ENCODE measurements around the gene SCTR.
"Not testable (repeated sequence)": the region's sequence is repeated elsewhere in the genome, so short reads cannot be mapped to it uniquely, and the experiment has no call there.

SCTR gene

DNA sequence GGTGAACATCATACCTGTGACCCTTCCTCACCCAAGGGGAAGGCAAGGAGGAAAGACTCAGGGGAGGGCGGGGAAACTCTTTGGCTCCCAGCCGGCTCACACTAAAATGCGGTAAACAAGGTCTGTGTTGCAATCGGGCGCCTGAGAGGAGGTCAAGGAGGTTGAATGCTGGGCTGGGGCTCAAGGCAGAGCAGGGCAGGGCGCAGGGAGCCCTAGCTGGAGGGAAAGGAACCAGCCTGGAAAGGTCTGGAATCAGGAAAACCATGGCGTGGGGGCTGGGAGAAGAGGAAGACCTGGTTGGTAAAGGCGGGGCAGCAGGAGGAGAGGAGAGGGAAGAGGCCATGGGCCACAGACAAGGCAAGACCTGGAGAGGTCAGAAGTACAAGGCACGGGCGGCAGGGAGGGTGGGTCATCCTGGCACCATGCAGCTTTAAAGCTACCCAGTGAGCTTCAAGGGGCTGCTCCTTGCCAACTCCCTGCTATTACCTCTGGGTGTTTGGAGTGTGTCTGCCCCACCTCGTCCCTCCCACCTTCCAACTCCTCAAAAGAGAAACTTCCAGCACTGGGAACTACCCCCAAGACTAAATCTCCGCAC, 97.4 kb downstream of the SCTR start:
- no peak for DNase-seq

DNA sequence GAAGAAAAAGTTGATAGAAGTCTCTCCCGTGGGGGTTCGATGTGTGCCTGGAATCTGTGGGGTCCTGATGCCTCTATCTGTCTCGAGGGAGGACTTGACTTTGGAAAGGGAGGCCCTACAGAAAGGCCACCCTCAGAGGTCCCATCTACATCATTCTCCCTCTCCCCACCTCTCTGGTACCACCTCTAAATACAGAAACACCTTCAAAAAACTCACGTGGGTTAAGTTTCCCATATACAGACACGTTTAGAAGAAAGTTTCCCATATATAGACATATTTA, 97.9 kb downstream of the SCTR start:
- no peak for DNase-seq

DNA sequence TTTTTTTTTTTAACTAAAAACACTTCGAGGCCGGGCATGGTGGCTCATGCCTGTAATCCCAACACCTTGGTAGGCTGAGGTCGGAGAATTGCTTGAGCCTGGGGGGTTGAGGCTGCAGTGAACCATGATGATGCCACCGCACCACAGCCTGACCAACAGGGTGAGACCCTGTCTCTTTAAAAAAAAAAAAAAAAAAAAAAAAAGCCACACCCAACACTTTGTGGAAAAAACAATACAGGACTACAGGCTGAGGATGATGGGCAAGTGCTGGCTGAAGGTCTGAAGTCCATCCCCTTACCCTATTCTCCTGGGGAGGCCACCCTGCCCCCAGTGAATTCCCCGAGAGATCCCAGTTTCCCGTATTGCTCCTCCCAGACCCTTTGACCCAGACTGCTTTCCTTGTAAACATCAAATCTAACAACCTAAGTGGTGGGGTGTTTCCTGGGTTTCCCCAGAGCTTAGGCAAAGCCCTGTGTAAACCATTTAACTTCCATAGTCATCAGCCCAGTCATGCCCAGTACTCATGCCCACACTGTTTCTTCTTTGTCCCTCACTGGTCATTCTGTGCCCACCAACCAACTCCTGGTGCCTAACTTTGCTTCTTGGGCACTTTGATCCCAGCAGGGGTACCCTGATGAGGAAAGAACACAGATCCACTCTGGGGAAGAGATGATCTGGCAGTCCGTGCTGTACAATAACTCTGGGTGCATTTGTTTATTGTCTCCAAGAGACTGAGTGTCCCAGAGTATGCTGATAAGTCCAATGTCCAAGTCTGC, 98.5 kb downstream of the SCTR start:
- no peak for DNase-seq

GRCh38 chr2:119425119-119425405, 99.2 kb downstream of the SCTR start:
- DNase-seq: no peak

GRCh38 chr2:119424284-119425118, 99.8 kb downstream of the SCTR start:
- DNase-seq: no peak

- DNase-seq: no peak
Measured at GRCh38 chr2:119423811-119424210, 100.5 kb downstream of the SCTR start.

DNA sequence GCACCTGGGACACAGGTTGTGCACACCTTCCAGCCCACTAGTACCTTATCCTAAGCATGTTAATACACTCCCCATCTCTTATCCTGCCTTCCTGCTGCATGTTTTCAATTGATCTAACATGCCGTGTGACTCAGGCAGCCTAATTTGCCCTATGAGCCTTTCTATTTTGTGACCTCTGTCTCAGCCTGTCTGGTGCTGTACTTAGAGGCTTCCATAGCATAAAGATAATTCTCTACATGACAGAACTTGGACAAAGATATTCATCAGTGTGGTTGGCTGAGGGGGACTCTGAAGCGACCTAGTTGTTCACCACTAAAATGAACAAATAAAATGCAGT, 101.2 kb downstream of the SCTR start:
- no peak for DNase-seq

DNA sequence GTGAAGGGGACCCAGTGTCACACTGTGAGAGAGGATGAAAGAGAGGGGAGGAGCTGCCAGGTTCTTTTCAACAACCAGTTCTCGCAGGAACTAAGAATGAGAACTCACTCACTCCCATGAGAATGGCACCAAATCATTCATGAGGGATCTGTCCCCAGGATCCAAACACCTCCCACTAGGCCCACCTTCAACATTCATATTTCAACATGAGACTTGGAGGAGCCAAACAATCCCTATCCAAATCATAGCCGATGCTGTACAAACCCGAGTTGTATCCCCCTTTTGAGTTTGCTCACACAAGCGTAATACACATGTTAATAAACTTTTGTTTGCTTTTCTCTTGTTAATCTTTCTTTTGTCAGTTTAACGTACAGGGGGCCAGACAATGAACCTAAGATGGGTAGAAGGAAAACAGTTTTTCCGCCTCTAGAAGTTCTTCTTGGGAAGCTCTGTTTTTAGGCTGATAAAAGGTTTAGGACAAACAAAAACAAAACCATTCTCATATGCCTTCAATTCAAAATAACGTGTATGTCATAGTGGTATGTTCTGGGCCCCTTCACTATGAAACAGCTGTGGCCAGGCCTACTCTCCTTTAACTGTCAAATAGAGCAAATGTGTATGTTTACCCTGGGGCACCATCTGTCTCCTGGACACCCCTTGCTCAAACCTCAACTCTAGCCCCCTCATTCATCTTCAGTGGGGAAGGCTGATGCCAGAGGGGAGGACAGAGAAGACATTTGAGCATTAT, 101.7 kb downstream of the SCTR start:
- DNase-seq: no peak

DNA sequence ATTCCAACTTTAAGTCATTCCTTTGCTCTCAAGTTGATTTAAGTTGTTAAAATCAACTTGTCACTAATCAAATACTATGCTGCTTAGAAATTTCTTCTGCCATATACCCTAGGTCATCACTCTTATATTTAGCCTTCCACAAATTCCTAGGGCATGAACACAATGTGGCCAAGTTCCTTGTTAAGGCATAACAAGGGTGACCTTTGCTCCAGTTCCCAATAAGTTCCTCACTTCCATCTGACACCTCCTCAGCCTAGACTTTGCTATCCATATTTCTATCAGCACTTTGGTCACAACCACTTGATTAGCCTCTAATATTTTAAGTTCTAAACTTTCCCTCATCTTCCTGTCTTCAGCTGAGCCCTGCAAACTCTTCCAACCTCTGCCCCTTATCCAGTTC, 102.5 kb downstream of the SCTR start:
- no peak for DNase-seq

- no peak for DNase-seq
Measured at GRCh38 chr2:119421304-119421703, 103.0 kb downstream of the SCTR start.

DNA sequence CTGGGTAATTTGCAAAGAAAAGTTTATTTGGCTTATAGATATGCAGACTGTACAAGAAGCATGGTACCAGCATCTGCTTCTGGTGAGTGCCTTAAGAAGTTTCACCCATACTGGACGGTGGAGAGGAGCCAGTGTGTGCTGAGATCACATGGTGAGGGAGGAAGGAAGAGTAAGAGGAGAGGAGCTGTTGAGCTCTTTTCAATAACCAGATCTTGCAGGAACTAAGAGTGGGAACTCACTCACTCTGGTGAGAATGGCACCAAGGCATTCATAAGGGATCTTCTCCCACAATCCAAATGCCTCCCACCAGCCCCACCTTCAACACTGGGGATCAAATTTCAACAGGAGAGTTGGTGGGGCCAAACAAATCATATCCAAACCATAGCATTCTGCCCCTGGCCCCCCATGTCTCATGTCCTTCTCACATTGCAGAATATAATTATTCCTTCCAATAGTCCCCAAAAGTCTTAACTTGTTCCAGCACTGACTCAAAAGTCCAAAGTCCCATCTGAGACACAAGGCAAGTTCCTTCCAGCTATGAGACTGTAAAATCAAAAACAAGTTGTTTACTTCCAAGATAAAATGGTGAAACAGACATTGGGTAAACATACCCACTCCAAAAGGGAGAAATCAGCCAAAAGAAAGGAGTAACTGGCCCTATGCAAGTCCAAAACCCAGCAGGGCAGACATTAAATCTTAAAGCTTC, 104.3 kb downstream of the SCTR start:
- no peak for DNase-seq

DNA sequence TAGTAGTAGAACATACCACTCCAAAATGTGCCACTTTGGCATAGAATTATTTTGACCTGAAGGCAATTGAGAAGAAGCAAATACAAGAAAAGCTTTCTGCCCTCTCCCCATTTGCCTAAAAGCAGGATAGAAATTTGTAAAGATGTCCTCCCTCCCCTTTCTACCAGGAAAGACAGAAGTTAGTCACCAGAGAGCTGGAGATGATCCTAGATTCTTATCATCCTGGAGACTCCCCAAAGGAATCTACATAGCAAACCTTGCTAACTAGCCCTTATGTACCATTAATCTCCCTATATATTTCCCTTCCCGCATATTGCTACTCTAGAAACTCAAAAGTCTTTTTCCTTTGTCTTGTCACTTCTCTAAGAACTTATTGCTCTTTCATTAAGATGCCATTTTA, 105.2 kb downstream of the SCTR start:
- DNase-seq: no peak

GRCh38 chr2:119417908-119418307, 106.4 kb downstream of the SCTR start:
- DNase-seq: no peak

DNA sequence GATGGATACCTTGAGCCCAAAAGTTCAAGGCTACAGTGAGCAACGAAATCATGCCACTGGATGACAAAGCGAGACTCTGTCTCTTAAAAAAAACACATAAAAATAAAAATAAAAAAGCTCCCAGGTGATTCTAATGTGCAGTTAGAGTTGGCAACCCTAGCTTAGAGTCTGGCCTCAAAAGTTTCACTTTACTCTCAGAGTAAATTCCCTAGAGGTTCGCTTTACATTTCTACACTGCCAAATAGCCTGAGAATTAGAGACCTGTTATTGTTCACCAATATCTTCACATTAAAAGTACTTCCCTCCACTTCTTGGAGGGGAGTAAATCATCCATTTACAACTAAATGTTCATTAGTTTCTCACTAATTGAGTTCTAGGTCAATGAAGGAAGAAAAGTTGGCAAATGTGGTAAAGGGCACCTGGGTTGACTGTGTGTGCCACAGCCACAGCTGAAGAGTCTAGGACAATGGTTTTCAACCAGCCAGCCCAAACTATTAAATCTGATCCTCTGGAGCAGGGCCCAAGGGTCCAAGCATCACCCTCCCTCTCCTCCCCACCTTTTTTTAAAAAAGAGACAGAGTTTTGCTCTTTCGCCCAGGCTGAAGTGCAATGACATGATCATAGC, 107.9 kb downstream of the SCTR start:
- no peak for DNase-seq

GRCh38 chr2:119415630-119416029, 108.7 kb downstream of the SCTR start:
- no peak for DNase-seq

DNA sequence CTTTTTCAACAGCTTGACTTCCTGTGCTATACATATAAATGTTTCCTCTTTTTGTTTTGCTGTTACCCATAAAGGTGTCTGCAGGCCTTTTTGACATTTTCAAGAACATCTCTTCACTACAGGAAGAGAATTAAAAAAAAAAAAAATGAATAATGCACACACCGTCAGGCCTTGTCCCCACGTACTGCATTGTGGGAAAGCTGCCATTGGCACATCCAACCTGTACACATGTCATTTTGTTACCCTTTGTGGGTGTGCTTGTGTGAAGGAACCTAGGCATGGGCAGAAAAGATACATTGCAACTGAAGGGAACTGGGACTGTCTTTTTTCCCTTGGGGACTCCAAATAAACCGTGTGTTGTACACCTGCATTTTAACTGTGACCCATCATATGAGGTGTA, 109.4 kb downstream of the SCTR start:
- no peak for DNase-seq

DNA sequence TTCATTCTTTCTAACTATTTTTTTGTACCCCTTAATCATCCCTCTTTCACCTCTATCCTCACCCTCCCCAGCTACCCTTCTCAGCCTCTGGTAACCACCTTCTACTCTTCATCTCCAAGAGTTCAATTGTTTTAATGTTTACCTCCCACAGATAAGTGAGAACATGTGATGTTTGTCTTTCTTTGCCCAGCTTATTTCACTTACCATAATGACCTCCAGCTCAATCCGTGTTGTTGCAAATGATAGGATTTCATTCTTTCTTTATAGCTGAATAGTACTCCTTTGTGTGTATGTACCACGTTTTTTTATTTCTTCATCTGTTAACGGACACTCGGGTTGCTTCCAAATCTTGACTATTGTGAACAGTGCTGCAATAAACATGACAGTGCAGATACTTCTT, 114.8 kb downstream of the SCTR start:
- no peak for DNase-seq

GRCh38 chr2:119408221-119408619, 116.1 kb downstream of the SCTR start:
- no peak for DNase-seq

- peak; percentile 28 for DNase-seq
Measured at GRCh38 chr2:119407430-119408220, 116.7 kb downstream of the SCTR start.

DNA sequence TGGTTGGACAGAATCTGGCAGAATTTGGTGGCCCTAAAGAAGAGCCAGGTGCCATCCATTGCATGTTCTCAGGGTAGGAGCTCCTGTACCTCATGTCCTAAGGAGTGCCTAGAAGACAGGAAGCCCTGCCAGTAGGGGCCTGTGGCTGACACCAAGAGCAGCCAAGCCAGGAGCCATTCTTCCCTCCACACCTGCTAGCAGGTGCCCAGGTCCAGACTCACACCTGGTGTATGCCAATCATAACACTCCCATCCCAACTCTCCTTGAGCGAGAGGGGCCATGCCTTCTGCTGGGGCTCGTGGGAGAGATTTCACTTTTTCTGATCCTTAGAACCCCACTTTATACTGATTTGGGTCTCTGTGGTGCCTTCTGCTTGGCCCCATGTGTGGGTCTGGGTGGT, 119.1 kb downstream of the SCTR start:
- no peak for DNase-seq

DNA sequence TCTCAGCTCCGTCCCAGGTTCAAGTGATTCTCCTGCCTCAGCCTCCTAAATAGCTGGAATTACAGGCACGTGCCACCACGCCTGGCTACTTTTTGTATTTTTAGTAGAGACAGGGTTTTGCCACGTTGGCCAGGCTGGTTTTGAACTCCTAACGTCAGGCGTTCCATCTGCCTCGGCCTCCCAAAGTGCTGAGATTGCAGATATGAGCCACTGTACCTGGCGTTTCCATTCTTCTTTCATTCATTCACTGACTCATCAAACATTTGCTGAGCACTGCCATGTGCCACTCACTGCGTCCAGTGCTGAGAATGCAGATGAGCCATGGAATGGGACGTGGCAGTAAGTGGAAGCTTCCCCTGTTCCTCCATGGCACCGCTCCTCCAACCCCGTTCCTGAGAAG, 120.7 kb downstream of the SCTR start:
- not testable (repeated sequence) for DNase-seq

Data from NCI-H2227 treated with DMSO at 0.1 percent for 48 hours (cell line).